Measurements from ENCODE around the gene CTSZ.
A peak's percentile ranks its signal among the peaks of the same experiment; 100 is the strongest.
"Not testable (repeated sequence)": the region's sequence is repeated elsewhere in the genome, so short reads cannot be mapped to it uniquely, and the experiment has no call there.

The CTSZ gene

DNA sequence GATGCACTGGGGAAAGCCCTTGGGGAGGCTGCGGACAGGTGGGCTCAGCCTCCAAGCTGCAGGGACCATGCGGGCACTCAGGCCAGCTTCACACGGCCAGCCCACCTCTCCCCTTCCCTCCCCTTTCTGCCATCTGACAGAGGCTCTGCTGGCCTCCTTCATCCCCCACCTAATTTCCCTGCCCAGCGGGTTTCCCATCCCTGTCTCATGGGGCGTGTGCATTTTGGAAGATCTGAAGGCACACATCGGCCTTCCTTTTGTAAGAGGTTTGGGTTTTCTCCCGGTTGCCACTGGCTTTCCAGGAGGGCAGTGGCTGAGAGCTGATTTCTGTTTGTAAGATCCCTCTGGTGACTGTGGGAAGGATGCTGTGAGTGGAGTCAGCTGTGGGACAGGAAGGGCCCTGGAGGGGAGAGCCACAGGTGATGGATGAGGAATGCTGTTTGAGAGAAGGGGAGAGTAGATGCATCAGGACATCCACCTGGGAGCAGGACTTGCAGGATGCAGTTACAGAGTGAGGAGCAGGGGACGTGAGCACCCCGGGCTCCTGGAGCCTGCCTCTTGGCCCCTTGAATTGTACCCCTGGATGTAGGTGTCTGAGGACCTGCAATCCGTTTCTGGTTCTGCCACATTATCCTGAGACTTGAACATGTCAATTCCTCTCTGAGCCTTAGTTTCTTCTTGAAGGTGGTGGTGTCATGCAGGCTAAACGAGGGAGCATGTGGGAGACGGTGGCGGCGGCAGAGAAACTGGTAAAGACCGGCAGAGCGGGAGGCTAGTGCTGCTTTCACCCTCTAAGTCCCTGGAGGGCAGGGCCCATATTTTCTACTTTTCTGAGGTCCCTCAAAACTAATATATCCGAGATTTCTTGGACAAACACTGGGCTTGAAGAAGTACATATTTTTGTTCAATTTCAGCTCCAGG, 6.2 kb upstream of the CTSZ start:
- DNase-seq, result no peak

DNA sequence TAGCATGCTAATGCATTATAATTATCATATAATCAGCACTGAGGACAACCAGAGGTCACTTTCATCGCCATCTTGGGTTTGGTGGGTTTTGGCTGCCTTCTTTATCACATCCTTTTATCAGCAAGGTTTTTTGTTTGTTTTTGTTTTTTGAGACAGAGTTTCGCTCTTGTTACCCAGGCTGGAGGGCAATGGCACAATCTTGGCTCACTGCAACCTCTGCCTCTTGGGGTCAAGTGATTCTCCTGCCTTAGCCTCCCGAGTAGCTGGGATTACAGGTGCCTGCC, 4.8 kb upstream of the CTSZ start:
- DNase-seq, result not testable (repeated sequence)

DNA sequence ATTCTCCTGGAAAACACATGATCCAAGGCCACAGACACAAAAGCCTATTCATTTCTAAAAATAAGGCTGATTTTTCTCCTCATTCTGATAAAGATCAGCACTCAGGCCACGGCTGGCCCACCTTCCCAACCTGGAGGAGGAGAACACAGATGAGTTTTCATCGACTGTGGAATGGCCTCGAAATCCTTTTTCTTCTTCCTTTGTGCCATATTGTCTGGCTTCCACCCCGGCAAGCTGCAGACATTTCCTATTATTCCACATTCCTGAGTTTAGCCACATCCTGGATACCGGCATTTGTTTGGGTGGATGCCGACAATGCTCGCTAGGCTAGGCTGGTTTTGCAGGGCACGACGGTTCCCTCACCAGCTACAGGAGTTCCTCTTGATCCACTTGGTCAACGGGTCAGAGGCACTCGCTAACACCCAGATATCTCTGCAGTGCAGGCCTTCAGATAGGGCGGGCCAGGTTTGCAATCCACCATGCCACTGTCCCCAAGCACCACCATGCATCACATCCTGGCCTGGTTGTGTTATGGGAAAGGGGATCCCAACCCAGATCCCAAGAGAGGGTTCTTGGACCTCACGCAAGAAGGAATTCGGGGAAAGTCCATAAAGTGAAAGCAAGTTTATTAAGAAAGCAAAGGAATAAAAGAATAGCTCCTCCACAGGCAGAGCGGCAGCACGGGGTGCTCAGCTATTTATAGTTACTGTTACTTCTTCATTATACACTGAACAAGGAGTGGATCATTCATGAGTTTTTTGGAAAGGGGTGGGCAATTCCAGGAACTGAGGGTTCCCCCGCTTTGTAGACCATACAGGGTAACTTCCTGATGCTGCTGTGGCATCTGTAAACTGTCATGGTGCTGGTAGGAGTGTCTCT, 4.2 kb upstream of the CTSZ start:
- peak; percentile 93 for DNase-seq

DNA sequence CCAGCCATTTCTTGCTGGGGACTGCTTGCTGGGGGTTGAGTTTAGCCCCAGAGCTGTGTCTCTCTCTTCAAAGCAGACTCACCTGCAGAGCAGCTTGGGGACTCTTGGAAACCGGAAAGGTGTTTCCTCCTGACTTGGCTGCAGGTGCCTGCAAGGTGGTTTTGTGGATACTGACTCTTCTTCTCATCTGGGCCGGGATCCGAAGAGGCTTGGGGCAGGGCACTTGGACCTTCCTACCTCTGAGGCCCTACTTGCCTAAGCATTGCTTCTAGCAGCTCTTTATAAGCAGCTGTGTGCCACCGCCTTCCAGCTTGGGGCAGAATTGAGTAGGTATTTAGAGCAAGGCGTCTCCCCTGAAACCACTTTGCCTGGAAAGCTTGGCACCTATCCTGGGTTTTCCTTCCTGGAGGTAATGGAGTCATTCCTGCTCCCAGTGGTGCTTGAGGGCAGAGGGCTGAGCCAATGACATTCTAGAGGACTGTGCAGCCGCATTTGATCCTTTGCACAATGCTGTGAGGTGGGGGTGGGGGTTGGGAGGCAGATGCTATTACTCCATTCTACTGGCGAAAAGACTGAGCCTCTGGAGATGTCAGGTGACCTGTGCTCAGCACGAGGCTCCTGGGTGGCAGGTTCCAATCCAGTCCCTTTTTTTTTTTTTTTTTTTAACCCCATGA, 3.4 kb upstream of the CTSZ start:
- DNase-seq, result no peak

DNA sequence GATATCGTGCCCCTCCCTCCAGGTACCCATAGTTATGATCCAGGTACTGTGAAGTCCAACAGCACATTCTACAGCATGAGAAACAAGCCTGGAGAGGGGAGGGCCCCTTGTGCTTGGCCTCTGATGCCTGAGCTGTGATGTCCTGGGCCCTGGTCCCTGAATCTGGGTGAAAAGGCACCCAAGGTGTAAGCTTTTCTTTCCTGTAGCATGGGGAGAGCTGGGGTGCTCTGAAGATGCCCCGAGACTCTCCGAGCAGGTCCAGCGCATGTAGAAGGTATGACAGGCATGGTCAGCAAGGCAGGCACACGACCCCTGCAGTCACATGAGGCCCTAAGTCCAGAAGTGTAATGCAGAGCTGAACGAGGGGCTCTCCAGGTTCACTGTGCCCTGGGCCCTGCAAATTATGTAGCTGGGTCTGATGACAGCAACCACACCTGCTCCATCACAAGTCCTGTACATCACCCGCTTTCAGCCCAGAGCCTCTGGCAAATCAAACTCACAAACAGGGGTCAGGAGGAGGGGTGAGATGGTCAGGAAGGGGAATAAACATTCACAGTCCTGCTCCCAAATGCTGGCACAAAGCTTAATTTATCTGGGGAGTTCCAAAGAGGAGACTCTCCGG, 1.8 kb upstream of the CTSZ start:
- DNase-seq, result no peak

DNA sequence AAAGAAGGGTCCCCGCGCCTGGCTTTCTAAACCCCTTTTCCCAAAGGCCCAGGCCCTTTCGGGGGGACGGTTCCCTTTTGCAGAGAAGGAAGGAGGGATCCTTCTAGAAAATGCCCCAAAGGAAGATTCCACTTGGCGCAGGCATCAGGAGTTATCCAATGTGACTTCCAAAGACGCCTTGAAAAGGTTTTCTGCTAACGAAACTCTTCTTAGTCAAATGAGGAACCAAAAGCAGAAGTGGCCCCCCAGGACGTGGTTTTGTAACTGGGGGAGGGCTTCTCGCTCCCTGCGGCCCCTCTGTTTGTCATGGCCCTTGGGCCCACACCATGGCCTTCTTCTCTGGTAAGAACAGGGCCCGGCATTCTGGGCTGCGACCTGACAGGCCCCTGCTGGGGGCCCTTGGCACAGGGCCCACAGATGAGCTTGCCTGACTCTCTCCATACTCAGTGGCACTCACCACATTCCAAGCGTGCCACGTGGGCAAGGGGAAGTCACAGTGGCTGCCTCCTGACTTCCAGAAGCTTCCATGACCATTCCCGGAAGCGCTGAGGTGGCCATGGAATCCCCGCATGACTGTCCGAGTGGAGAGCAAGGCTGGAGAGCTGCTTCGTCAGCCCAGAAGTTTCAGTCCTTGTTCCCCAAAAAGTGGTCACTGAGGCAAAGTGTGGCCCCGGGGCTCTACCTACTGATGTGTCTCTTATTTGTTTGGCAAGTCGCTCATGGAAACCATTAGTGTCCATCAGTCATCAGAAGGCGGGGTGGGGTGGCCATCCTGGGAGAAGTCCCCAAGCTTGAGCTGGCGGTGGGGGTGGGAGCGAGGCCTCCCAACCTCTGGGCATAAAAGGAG, 834 bp upstream of the CTSZ start:
- no peak for DNase-seq

DNA sequence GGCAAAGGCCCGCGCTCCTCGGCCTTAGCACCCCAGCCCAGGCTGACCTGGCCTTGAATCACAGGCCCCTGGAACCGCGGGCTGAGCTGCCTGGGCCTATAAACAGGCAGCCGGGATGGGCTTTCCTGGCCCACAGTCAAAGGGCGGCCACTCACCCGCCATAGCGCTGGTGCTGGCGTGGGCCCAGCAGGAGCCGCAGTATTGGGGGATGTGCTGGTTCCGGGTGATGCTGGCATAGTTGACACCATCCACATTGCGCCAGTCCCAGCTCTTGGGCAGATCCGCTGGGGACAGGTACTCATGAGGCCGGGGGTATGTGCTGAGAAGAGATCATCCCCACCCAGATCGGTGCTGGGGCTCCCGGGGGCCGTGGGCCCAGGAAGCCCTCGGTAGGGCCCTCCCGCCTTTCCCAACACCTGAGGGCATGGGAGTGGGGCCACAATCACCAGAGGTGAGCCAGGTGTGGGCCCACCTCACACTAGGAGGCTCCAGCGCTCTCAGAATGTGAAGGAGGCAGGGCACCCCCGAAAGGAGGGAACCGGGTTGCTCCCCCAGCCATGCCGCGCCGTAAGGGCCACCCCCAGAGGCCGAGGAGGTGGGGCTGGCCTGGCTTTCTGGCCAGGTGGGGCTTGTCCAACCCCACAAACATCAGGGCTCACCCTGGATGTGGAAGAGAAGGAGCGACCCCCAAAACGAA, 739 bp downstream of the CTSZ start:
- no peak for DNase-seq

DNA sequence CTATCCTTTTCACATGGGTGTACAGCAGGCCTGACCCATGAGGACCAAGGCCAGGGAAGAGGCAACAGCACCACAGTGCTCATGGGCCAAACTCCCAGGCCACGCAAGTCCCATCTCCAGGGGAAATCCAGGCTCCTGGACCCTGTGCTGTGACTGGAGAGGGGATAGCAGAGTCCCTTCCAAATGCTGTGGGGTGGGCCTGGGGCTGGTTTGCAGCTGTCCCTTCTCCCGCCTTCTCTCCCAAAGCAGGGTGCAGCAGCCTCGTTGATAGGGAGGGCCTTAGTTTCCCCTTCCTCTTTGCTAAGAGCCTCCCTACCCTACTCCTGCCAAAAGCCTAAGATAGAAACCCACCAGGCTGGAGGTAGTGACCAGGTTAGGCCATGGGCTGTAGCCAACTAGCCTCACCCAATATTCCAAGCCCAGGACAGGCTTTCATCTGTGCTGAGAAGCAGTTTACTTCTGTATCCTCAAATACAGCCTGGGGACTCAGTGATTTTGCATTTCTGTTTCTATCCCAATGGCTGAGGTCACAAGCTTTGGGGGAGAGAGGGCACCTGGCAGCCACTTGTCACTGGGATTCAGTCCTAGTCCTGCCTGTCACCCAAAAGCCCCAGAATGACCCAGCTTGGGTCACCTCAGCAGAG, 1.4 kb downstream of the CTSZ start:
- DNase-seq, result no peak

DNA sequence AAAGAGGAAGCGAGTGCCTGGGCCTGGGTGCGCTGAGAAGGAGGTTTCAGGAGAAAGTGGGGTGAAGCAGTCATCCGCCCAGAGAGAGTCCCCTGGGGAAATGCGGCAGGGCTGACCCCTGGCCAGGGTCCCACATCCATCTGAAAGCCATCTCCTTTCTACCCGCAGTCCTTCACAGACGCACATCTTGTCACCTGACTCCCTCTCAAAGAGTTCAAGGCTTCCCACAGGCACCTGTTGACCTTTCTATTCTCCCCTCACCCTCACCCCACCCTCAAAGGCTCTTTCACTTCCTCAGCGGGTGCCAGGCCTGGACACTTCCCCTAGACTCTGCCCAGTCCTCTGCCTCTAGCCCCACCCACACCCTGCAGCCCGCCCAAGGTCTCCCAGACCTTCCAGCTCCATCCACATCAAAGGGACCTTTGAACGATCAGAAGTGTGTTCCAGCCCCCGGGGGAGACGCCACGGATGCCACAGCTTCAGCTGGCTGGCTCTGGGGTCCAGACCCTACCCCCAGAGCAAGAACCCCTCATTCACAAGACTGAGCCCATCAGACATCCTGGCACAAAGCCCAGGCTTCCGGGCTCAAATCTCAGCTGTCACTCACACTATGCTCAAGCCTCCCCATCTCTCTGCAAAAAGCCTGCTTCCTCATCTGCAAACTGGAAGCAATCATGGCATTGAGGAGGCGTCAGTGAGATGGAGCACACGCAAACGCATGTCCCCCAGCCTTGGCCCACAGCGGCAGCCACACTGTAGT, 2.1 kb downstream of the CTSZ start:
- no peak for DNase-seq

DNA sequence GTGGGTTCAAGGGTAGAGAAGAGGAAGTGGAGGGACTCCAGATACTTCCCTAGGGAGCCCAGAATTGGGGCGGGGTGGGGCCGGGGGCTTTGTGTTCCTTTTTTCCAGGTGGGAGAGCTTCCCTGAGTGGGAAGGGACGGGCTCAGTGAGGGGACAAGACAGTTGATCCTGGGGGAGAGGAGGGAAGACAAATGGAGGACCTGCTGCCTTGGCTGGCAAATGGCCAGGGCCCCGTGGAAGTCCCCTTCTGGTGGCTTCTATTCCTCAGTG, 2.6 kb downstream of the CTSZ start:
- no peak for DNase-seq

DNA sequence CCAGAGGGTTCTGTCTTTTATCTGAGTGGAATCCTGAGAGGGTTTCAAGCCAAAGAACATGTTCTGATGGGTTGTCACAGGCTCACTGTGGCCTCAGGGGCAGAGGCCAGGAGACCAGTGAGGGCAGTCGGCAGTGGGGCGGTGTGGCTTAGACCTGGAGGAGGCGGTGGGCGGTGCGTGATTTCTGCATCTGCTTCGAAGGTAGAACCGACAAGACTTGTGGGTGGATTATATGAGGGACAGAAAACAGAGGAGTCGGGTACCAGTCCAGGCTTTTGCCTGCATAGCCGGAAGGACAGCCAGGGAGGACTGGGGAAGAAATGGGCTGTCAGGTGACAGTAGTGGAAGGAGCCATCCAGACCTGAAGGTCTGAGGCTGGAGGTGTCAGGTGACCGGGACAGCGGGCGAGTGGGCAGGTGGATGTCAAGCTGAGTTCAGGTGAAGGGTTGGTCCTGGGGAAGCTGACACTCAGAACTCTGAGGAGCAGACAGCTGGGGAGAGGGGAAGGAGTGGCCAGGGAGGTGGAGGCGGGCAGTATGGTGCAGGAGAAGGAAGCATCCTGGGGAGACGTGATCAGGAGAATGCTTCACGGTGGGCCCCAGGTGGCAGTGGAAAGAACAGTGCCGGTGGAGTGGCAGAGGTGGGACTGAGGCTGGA, 3.1 kb downstream of the CTSZ start:
- DNase-seq, result no peak

DNA sequence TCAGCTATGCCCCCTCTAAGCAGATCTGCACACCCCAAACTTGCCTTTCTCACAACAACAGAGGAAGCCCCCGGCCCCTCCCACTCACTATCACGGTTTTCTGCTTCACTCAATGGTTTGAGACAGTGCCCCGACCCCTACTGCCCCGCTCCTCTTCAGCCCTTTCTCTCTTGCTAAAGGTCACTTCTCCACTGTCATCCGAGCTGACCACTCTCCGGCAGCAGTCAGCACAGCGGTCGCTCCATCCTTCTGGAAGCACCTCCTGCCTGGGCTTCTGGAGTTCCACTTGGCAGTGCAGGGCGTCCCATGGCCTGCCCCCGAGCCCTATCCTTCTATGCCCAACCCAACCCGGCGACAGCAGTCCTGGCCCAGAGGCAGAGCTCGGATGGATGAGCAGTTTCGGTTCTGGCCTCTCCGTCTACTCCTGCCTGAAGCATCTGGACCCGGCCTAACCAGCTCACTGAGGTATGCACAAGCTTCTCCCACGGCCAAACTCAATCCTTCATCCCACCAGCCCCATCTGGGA, 4.1 kb downstream of the CTSZ start:
- DNase-seq, result no peak

DNA sequence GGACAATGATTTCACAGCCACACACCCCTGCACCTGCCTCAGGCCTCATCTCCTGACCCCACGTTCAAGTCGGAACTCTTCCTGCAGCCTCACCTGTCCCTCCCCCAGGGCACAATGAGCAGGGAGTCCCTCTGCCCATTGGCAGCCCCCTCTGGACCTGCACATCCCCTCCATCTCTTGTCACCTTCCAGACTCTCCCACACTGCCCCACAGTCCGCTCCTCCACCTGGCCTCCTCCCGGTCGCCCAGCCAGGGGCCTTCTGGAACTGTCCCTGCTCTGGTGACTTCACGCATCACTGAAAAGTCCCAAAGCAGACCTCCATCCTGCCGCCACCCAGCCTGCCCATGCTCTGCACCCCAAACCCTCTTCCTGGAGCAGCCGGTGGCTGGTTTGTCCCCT, 4.7 kb downstream of the CTSZ start:
- DNase-seq, result no peak

DNA sequence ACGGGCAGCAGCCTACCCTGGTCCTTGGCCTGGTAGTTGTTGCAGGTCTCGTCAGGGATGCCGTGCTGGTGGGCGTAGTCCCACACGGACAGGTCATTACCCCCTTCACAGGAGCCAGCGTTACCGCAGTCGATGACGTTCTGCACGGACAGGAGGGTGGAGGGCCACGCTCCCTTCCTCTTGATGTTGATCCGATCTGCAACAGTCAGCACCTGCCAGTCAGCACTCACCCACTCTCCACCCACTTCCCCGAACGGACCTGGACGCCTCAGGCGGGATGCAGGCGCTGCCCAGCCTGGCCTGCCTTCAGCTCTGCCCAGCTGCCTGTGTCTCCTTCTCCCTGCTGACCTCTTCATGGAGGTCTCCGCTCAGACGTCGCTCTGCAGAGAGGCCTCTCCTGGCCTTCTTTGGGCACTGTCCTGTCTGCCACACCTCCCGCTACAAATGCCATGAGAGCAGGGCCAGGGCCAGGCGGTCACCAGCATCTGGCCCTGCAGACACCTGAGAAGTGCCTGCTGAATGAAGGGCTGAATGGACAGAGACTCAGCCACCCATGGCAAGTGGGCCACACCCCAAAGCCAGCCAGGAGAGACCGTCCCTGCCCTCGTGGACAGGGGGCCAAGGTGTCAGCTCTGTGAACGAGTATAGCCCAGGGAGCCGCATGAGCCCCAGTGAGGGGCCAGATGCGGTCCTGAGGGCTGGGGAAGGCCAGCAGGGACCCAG, 5.4 kb downstream of the CTSZ start:
- DNase-seq, result no peak

DNA sequence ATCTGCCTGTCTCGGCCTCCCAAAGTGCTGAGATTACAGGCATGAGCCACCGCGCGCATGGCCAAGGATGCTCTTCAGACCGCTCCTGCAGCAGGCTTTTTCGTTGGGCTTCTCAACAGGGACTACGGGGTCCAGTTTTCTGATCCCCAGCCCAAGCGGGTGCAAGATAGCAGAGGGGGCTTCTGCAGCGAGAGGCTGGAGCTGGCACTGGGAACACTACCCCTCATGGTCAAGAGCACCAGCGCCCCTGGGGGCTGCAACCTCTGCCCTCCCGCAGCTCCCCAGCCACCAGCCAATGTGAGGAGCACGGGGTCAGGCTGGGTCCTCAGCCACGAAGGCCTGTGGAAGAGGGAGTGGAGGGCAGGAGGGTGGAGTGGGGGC, 6.0 kb downstream of the CTSZ start:
- no peak for DNase-seq

DNA sequence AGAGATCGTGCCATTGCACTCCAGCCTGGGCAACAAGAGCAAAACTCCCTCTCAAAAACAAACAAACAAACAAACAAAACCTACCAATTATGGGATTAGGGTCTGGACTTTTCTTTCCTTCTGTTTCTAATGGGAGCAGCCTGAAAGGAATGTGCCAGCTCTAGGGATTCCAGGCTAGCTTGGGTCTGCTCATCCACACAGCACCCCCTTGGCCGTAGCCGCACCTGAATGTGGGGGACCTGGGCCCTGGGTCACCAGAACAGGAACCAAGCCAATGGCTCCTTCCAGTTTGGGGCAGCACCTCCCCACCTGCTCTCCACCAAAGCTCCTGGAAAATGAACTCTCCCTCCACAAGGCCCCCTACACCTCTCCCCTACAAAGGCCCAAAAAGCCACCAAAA, 6.7 kb downstream of the CTSZ start:
- DNase-seq, result no peak

DNA sequence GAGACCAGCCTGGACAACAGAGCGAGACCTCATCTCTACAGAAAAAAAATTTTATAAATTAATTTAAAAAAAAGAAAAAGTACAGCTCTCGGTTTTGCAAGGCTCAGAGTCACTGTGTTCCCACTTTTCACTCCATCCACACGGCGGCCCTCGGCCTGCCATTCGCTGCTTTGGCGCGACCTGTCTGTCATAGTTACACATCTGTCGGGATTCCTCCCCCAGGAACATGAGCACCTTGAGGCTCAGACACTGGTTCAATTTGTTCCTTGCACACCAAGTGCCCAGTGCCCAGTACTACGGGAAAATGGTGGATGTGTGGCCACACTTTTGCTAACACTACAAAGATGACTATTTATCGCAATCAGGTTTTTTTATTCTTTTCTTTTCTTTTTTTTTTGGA, 8.4 kb downstream of the CTSZ start:
- DNase-seq, result no peak

DNA sequence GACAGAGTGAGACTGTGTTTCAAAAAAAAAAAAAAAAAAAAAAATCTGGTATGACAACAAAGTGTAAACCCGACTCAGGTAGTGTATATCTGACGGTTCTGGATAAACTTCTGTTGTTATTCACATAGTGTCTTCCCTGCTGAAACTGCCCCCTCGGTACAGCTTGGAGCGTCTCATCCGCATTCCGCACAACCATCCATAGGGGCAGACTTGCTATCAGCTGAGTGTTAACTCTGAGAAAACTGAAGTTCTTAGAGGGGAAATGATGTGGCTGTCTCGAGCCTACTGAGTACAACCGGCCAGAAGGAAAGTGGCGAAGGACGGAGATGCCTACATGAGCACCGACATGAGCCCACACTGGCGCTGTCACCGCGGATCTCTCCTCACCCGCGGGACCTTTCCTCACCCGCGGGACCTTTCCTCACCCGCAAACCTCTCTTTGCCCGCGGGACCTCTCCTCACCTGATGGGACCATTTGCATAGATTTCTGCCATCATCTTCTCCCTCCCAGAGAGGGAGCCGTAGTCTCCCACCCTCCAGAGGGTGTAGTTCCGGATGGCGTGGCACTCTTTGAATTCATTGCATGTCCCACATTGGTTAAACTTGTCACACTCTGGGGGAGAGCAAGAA, 9.8 kb downstream of the CTSZ start:
- DNase-seq, result no peak

All from fibroblast of skin of scalp (primary cell).